ENCODE measurements around the gene BTAF1.

DNA sequence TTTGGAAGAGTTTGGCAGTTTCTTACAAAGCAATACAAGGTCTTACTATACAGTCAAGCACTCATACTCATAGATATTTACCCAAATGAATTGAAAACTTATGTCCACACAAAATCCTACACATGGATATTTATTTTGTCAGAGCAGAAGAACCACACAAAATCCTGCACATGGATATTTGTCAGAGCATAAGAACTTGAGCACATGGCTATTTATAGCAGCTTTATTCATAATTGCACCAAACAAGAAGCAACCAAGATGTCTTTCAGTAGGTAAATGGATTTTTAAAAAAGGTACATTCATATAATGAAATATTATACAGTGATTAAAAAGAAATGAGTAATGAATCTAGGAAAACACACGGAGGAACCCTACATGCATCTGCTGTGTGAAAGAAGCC is 115.4 kb downstream of the BTAF1 start:
- TF ChIP-seq, protein P1, sequence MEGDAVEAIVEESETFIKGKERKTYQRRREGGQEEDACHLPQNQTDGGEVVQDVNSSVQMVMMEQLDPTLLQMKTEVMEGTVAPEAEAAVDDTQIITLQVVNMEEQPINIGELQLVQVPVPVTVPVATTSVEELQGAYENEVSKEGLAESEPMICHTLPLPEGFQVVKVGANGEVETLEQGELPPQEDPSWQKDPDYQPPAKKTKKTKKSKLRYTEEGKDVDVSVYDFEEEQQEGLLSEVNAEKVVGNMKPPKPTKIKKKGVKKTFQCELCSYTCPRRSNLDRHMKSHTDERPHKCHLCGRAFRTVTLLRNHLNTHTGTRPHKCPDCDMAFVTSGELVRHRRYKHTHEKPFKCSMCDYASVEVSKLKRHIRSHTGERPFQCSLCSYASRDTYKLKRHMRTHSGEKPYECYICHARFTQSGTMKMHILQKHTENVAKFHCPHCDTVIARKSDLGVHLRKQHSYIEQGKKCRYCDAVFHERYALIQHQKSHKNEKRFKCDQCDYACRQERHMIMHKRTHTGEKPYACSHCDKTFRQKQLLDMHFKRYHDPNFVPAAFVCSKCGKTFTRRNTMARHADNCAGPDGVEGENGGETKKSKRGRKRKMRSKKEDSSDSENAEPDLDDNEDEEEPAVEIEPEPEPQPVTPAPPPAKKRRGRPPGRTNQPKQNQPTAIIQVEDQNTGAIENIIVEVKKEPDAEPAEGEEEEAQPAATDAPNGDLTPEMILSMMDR (IDR thresholded peaks at IDR 0.05 in 2 of 3, conservative IDR thresholded peaks at IDR 0.05 in 1 of 3; ENCODE audit: control insufficient read depth in 2 of 3, extremely low read depth in 1 of 3, insufficient read depth in 1 of 3, low read depth in 3 of 3, low read length in 3 of 3), result no peak
- TF ChIP-seq CEBPB (IDR thresholded peaks at IDR 0.05; ENCODE audit: borderline replicate concordance in 1 of 2, low read depth in 2 of 2, low read length in 2 of 2), result no peak
- no peak for TF ChIP-seq TCF7 (IDR thresholded peaks at IDR 0.05; ENCODE audit: borderline replicate concordance)
- no peak for TF ChIP-seq POU2F2 (IDR thresholded peaks at IDR 0.05; ENCODE audit: borderline replicate concordance, low read depth, low read length)
- no peak for TF ChIP-seq JUND (IDR thresholded peaks at IDR 0.05; ENCODE audit: low read depth, low read length)
- no peak for TF ChIP-seq RAD51 (IDR thresholded peaks at IDR 0.05)
- TF ChIP-seq, protein P2, sequence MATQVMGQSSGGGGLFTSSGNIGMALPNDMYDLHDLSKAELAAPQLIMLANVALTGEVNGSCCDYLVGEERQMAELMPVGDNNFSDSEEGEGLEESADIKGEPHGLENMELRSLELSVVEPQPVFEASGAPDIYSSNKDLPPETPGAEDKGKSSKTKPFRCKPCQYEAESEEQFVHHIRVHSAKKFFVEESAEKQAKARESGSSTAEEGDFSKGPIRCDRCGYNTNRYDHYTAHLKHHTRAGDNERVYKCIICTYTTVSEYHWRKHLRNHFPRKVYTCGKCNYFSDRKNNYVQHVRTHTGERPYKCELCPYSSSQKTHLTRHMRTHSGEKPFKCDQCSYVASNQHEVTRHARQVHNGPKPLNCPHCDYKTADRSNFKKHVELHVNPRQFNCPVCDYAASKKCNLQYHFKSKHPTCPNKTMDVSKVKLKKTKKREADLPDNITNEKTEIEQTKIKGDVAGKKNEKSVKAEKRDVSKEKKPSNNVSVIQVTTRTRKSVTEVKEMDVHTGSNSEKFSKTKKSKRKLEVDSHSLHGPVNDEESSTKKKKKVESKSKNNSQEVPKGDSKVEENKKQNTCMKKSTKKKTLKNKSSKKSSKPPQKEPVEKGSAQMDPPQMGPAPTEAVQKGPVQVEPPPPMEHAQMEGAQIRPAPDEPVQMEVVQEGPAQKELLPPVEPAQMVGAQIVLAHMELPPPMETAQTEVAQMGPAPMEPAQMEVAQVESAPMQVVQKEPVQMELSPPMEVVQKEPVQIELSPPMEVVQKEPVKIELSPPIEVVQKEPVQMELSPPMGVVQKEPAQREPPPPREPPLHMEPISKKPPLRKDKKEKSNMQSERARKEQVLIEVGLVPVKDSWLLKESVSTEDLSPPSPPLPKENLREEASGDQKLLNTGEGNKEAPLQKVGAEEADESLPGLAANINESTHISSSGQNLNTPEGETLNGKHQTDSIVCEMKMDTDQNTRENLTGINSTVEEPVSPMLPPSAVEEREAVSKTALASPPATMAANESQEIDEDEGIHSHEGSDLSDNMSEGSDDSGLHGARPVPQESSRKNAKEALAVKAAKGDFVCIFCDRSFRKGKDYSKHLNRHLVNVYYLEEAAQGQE (IDR thresholded peaks at IDR 0.05; ENCODE audit: low read depth, low read length), result no peak
- no peak for TF ChIP-seq MEF2A (IDR thresholded peaks at IDR 0.05; ENCODE audit: insufficient read depth, low read depth, low read length)
- TF ChIP-seq, protein P3, sequence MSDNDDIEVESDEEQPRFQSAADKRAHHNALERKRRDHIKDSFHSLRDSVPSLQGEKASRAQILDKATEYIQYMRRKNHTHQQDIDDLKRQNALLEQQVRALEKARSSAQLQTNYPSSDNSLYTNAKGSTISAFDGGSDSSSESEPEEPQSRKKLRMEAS (IDR thresholded peaks at IDR 0.05; ENCODE audit: low read depth, low read length), result no peak
- no peak for TF ChIP-seq ETV6 (conservative IDR thresholded peaks at IDR 0.05 in 1 of 2, IDR thresholded peaks at IDR 0.05 in 1 of 2; ENCODE audit: borderline replicate concordance in 1 of 2, low read depth in 1 of 2)
- TF ChIP-seq POLR2AphosphoS5 (IDR thresholded peaks at IDR 0.05; ENCODE audit: low read length), result no peak

All from GM12878 (cell line).